ENCODE results near the gene NMT2. TPM values are rescaled to one million over a fixed set of nuclear protein-coding genes. Genes with fewer than 3 reads are reported as not detected.

Gene NMT2
- total RNA-seq = 10 to 100 TPM; 15.7 to 19.4 (median 18.4) TPM

DNA sequence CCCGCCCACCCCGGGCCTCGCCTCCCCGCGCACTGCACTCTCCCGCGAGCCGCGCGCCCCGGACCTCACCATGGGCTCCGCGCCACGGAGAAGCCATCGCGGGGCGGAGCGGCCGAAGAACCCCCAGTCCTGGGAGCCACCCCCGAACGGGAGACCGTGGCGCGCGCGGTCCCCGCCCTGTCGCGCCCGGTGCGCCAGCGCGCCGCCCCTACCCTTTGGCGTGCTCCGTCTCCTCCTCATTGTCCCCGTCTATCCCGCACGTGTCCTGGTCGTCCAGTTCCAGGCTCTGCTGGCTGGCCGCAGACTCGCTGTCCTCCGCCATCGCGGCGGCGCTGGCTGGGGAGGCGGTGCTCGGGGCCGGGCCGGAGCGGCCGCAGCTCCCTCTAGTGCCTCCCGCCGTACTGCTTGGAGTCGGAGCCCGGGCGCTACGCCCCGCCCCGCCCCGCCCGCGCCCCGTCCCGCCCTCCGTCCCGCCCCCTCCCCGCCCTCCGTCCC lies at the start of gene NMT2:
Gene NMT2, minus strand, starts transcription at position 403 of the 495 bp plus-strand sequence. Its CDS starts 81 bp downstream, at position 322.
- no peak for TF ChIP-seq EP300 (IDR thresholded peaks at IDR 0.05)
- TF ChIP-seq POLR2A (IDR thresholded peaks at IDR 0.05) = peak; percentile 82 to 85
- peak; percentile 89 for TF ChIP-seq POLR2AphosphoS5 (IDR thresholded peaks at IDR 0.05)
- TF ChIP-seq, protein P1, sequence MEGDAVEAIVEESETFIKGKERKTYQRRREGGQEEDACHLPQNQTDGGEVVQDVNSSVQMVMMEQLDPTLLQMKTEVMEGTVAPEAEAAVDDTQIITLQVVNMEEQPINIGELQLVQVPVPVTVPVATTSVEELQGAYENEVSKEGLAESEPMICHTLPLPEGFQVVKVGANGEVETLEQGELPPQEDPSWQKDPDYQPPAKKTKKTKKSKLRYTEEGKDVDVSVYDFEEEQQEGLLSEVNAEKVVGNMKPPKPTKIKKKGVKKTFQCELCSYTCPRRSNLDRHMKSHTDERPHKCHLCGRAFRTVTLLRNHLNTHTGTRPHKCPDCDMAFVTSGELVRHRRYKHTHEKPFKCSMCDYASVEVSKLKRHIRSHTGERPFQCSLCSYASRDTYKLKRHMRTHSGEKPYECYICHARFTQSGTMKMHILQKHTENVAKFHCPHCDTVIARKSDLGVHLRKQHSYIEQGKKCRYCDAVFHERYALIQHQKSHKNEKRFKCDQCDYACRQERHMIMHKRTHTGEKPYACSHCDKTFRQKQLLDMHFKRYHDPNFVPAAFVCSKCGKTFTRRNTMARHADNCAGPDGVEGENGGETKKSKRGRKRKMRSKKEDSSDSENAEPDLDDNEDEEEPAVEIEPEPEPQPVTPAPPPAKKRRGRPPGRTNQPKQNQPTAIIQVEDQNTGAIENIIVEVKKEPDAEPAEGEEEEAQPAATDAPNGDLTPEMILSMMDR (IDR thresholded peaks at IDR 0.05) = peak in 3 of 4 experiments; percentile 45 to 57 (median 49)
- peak; percentile 94 for ATAC-seq
- WGBS, 2 donors (ENCODE audit: low coverage in 1 of 2) = no CpG with 5 or more reads among the region's 70 CpGs
- Histone ChIP-seq H3K27ac (peak within 1 kb of the TSS; percentile 57 to 95 (median 93)), H3K36me3 (no peaks in the 10 kb centered on the region), H3K27me3 (no peaks in the 10 kb centered on the region), H3K4me3 (peak within 1 kb of the TSS; percentile 71 to 99), H3K9me3 (no peaks in the 10 kb centered on the region), H3K4me1 (peaks cover 0 to 33% (median 13%) of the 10 kb centered on the region in 3 donors)

- ATAC-seq = no peak
- H3K4me1 ChIP-seq = no peaks in the 10 kb centered on the region
- H3K27ac ChIP-seq = no peak overlapping the region
- H3K36me3 ChIP-seq = peaks cover 0 to 50% of the 10 kb centered on the region in 2 donors
- 81 to 91% methylated on average over 4 to 6 of the region's 6 CpGs for WGBS, 2 donors (ENCODE audit: low coverage in 1 of 2)
- no peaks in the 10 kb centered on the region for H3K9me3 ChIP-seq
- TF ChIP-seq POLR2AphosphoS5 (IDR thresholded peaks at IDR 0.05) (no peak), POLR2A (IDR thresholded peaks at IDR 0.05) (no peak), EP300 (IDR thresholded peaks at IDR 0.05) (no peak)
- TF ChIP-seq, protein P1 (IDR thresholded peaks at IDR 0.05) = no peak
- H3K4me3 ChIP-seq = no peak overlapping the region
- no peaks in the 10 kb centered on the region for H3K27me3 ChIP-seq
Observed at GRCh38 chr10:15216700-15217099, 48.2 kb upstream of the NMT2 start.

- WGBS, 2 donors (ENCODE audit: low coverage in 1 of 2) = 69 to 100% methylated on average over 1 to 2 of the region's 17 CpGs
- H3K27ac ChIP-seq = no peak overlapping the region
Observed at GRCh38 chr10:15214237-15214636, 45.7 kb upstream of the NMT2 start.

DNA sequence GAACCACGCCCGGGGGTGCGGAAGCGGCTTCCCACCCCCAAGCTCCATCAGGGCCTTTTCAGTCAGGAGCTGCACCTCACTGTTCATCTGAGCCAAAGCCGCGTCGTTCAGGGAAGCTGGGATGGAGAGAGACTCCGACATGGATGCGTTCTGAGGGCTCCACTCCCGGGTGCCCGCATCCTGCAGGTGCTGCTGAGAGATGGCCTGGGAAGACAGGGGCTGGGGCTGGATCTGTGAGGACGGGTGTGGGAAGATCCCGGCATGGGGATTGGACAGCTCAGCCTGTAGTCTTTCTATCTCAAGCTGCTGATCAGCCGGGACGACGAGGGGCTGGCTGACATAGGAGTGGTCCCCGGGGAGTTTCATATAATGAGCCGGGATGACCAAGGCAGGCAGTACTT lies 45.0 kb upstream of the NMT2 start:
- WGBS, 2 donors (ENCODE audit: low coverage in 1 of 2) = 80% methylated on average over 3 of the region's 18 CpGs; no CpG with 5 or more reads in 1 of the 2 donors
- TF ChIP-seq POLR2AphosphoS5 (IDR thresholded peaks at IDR 0.05) (no peak), POLR2A (IDR thresholded peaks at IDR 0.05) (no peak), EP300 (IDR thresholded peaks at IDR 0.05) (no peak)
- TF ChIP-seq, protein P1 (IDR thresholded peaks at IDR 0.05) = no peak
- Histone ChIP-seq H3K4me1 (peaks cover 0 to 11% (median 0%) of the 10 kb centered on the region in 3 donors), H3K27me3 (no peaks in the 10 kb centered on the region), H3K27ac (no peak overlapping the region), H3K36me3 (peaks cover 0 to 25% of the 10 kb centered on the region in 2 donors), H3K4me3 (no peak overlapping the region), H3K9me3 (no peaks in the 10 kb centered on the region)
- ATAC-seq = no peak

More at GRCh38 chr10:15214237-15214636, 45.7 kb upstream of the NMT2 start:
- peaks cover 0 to 33% of the 10 kb centered on the region in 2 donors for H3K36me3 ChIP-seq
- ATAC-seq = no peak
- TF ChIP-seq EP300 (IDR thresholded peaks at IDR 0.05) (no peak), POLR2AphosphoS5 (IDR thresholded peaks at IDR 0.05) (no peak), POLR2A (IDR thresholded peaks at IDR 0.05) (no peak)
- TF ChIP-seq, protein P1 (IDR thresholded peaks at IDR 0.05) = no peak
- H3K4me1 ChIP-seq = peaks cover 0 to 11% (median 0%) of the 10 kb centered on the region in 3 donors
- H3K27me3 ChIP-seq = no peaks in the 10 kb centered on the region
- no peak overlapping the region for H3K4me3 ChIP-seq
- no peaks in the 10 kb centered on the region for H3K9me3 ChIP-seq

DNA sequence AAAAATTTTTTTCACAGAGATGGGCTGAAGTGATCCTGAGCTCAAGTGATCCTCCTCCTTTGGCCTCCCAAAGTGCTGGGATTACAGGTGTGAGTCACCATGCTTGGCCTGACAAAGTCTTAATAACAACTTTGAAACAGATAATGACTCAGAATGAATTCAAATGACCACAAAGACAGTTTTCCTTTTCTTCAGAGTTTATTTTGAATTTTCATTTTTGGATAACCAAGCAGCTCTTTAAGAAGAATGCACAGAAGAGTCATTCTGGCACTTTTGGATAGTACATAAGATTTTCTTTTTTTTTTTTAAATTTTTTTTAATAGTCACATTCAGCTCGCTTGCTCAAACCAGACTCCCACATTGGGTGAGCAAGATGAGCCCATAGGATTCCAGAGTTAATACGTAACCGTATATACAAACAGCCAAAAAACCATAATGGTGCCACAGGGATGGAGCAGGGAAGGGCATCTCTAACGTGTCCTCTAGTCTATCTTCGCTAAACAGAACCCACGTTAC lies 43.0 kb upstream of the NMT2 start:
- no peak overlapping the region for H3K4me3 ChIP-seq
- no peaks in the 10 kb centered on the region for H3K9me3 ChIP-seq
- H3K27ac ChIP-seq = no peak overlapping the region
- peaks cover 0 to 25% of the 10 kb centered on the region in 2 donors for H3K36me3 ChIP-seq
- TF ChIP-seq POLR2A (IDR thresholded peaks at IDR 0.05) (no peak), EP300 (IDR thresholded peaks at IDR 0.05) (no peak), POLR2AphosphoS5 (IDR thresholded peaks at IDR 0.05) (no peak)
- H3K4me1 ChIP-seq = peaks cover 0 to 11% (median 0%) of the 10 kb centered on the region in 3 donors
- WGBS, 2 donors (ENCODE audit: low coverage in 1 of 2) = 87 to 100% methylated on average over 3 to 4 of the region's 6 CpGs
- ATAC-seq = no peak
- no peaks in the 10 kb centered on the region for H3K27me3 ChIP-seq
